HG02588 (cell line): Measurements from ENCODE around the gene USP17L20.
"Not testable (repeated sequence)": the region's sequence is repeated elsewhere in the genome, so short reads cannot be mapped to it uniquely, and the experiment has no call there.

Experiments used
- ATAC-seq: cut with Tn5 transposase; IDR thresholded peaks from one replicate; pipeline ENCODE4 v1.9.1; 2021; ENCODE audit warnings: mild to moderate bottlenecking, moderate library complexity; ENCODE audit not compliant: unreplicated experiment

Gene USP17L20

GRCh38 chr4:9257824-9258223 lies at the start of gene USP17L20:
Gene USP17L20, plus strand, starts transcription at chr4:9258124. Its CDS starts 0 bp downstream, at chr4:9258124.
- not testable (repeated sequence) for ATAC-seq

- not testable (repeated sequence) for ATAC-seq
Measured at GRCh38 chr4:9210357-9210756, 47.6 kb upstream of the USP17L20 start, which contains the start of gene USP17L10. Gene USP17L10, plus strand, starts transcription at chr4:9210657. Its CDS starts 0 bp downstream, at chr4:9210657.

GRCh38 chr4:9214701-9215100 lies 43.2 kb upstream of the USP17L20 start:
- not testable (repeated sequence) for ATAC-seq

DNA sequence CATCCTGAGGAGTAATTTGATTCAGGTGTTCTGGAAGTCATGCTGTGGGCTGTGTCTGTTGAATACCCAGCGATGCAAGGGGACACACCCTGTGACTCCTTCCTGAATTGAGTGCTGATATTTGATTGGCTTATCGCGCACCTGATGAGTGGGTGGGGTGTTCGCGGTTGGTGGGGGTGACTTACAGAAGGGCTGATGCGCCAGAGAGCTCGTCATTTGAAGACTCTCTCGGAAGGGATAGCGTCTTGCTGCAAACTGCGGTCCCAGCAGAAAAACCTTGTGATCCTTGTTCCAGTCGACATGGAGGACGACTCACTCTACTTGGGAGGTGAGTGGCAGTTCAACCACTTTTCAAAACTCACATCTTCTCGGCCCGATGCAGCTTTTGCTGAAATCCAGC lies 42.8 kb upstream of the USP17L20 start, which contains the start of gene USP17L11:
Gene USP17L11 (plus strand): TSS at position 301 of the 400 bp plus-strand sequence. CDS start 0 bp downstream, at position 301.
- ATAC-seq = not testable (repeated sequence)

GRCh38 chr4:9219852-9220251 lies 38.1 kb upstream of the USP17L20 start, which contains the start of gene USP17L12:
Gene USP17L12, plus strand, starts transcription at chr4:9220152. Its CDS starts 0 bp downstream, at chr4:9220152.
- not testable (repeated sequence) for ATAC-seq

DNA sequence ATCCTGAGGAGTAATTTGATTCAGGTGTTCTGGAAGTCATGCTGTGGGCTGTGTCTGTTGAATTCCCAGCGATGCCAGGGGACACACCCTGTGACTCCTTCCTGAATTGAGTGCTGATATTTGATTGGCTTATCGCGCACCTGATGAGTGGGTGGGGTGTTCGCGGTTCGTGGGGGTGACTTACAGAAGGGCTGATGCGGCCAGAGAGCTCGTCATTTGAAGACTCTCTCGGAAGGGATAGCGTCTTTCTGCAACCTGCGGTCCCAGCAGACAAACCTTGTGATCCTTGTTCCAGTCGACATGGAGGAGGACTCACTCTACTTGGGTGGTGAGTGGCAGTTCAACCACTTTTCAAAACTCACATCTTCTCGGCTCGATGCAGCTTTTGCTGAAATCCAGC lies 33.3 kb upstream of the USP17L20 start, which contains the start of gene USP17L13:
Gene USP17L13 (plus strand): TSS at position 301 of the 400 bp plus-strand sequence. CDS start 0 bp downstream, at position 301.
- not testable (repeated sequence) for ATAC-seq

DNA sequence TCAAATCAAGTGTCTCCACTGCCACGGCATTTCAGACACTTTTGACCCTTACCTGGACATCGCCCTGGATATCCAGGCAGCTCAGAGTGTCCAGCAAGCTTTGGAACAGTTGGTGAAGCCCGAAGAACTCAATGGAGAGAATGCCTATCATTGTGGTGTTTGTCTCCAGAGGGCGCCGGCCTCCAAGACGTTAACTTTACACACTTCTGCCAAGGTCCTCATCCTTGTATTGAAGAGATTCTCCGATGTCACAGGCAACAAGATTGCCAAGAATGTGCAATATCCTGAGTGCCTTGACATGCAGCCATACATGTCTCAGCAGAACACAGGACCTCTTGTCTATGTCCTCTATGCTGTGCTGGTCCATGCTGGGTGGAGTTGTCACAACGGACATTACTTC lies 27.7 kb upstream of the USP17L20 start:
- ATAC-seq = not testable (repeated sequence)

DNA sequence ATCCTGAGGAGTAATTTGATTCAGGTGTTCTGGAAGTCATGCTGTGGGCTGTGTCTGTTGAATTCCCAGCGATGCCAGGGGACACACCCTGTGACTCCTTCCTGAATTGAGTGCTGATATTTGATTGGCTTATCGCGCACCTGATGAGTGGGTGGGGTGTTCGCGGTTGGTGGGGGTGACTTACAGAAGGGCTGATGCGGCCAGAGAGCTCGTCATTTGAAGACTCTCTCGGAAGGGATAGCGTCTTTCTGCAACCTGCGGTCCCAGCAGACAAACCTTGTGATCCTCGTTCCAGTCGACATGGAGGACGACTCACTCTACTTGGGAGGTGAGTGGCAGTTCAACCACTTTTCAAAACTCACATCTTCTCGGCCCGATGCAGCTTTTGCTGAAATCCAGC lies 23.8 kb upstream of the USP17L20 start, which contains the start of gene USP17L15:
Gene USP17L15 (plus strand): TSS at position 301 of the 400 bp plus-strand sequence. CDS start 0 bp downstream, at position 301.
- ATAC-seq = not testable (repeated sequence)

GRCh38 chr4:9238461-9238860 lies 19.5 kb upstream of the USP17L20 start:
- not testable (repeated sequence) for ATAC-seq

- not testable (repeated sequence) for ATAC-seq
Measured at GRCh38 chr4:9243579-9243978, 14.3 kb upstream of the USP17L20 start, which contains the start of gene USP17L17. Gene USP17L17, plus strand, starts transcription at chr4:9243879. Its CDS starts 0 bp downstream, at chr4:9243879.

- not testable (repeated sequence) for ATAC-seq
Measured at GRCh38 chr4:9247953-9248680, 9.8 kb upstream of the USP17L20 start, which contains the start of gene USP17L18. Gene USP17L18, plus strand, starts transcription at chr4:9248630. Its CDS starts 0 bp downstream, at chr4:9248630.

DNA sequence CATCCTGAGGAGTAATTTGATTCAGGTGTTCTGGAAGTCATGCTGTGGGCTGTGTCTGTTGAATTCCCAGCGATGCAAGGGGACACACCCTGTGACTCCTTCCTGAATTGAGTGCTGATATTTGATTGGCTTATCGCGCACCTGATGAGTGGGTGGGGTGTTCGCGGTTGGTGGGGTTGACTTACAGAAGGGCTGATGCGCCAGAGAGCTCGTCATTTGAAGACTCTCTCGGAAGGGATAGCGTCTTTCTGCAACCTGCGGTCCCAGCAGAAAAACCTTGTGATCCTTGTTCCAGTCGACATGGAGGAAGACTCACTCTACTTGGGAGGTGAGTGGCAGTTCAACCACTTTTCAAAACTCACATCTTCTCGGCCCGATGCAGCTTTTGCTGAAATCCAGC lies 4.8 kb upstream of the USP17L20 start, which contains the start of gene USP17L19:
Gene USP17L19 (plus strand): TSS at position 301 of the 400 bp plus-strand sequence. CDS start 0 bp downstream, at position 301.
- not testable (repeated sequence) for ATAC-seq

GRCh38 chr4:9262572-9262971 lies 4.6 kb downstream of the USP17L20 start, which contains the start of gene USP17L21:
Gene USP17L21, plus strand, starts transcription at chr4:9262872. Its CDS starts 0 bp downstream, at chr4:9262872.
- not testable (repeated sequence) for ATAC-seq

GRCh38 chr4:9267319-9267718 lies 9.4 kb downstream of the USP17L20 start, which contains the start of gene USP17L22:
Gene USP17L22, plus strand, starts transcription at chr4:9267619. Its CDS starts 0 bp downstream, at chr4:9267619.
- ATAC-seq = not testable (repeated sequence)

- not testable (repeated sequence) for ATAC-seq
Measured at GRCh38 chr4:9271719-9272118, 13.8 kb downstream of the USP17L20 start.
